Calu3 (cell line): ENCODE results near the gene C17orf78. TPM values are rescaled to one million over a fixed set of nuclear protein-coding genes. Genes with fewer than 3 reads are reported as not detected.

Experiments
- BruUV-seq: library from RNA; stranded (reverse); fragments of 400-500 nt; replicated peaks from 2 replicates; lab custom pipeline; 2021; lab: Mats Ljungman, UMichigan
- CTCF ChIA-PET: fragments of 300-600 bp; sonication (Branson Sonifier 250); formaldehyde crosslinking; loops from one replicate; lab custom pipeline; 2022; ENCODE audit warnings: antibody characterized with exemption; lab: Charles Lee
- DNase-seq: peaks from one replicate; pipeline ENCODE4 v3.0.0; 2022
- H3K27ac Mint-ChIP-seq: one replicate; pipeline ENCODE4 v1.8.0; 2022; ENCODE audit warnings: mixed read lengths; ENCODE audit not compliant: unreplicated experiment
- H3K27me3 Mint-ChIP-seq: one replicate; pipeline ENCODE4 v1.8.0; 2022; ENCODE audit warnings: mixed read lengths; ENCODE audit not compliant: unreplicated experiment
- H3K36me3 Mint-ChIP-seq: one replicate; pipeline ENCODE4 v1.8.0; 2022; ENCODE audit warnings: mild to moderate bottlenecking, moderate library complexity, mixed read lengths; ENCODE audit not compliant: insufficient read depth, unreplicated experiment
- H3K4me1 Mint-ChIP-seq: one replicate; pipeline ENCODE4 v1.8.0; 2022; ENCODE audit warnings: mild to moderate bottlenecking, low read depth, mixed read lengths; ENCODE audit not compliant: unreplicated experiment
- H3K4me3 Mint-ChIP-seq: one replicate; pipeline ENCODE4 v1.8.0; 2022; ENCODE audit warnings: mild to moderate bottlenecking, low read depth, moderate library complexity, mixed read lengths; ENCODE audit not compliant: unreplicated experiment
- H3K9me3 Mint-ChIP-seq: one replicate; pipeline ENCODE4 v1.8.0; 2022; ENCODE audit warnings: low read depth, mixed read lengths; ENCODE audit not compliant: unreplicated experiment
- CTCF ChIP-seq: fragments of 200-600 bp; IDR thresholded peaks from one replicate; pipeline ENCODE4 v1.8.0; 2022; ENCODE audit warnings: antibody characterized with exemption; ENCODE audit not compliant: unreplicated experiment
- intact Hi-C: fragments of 100-400 bp; cut with micrococcal nuclease; formaldehyde crosslinking; loops from one replicate; pipeline ENCODE4 v1.10.0; 2022; ENCODE audit not compliant: unreplicated experiment
- total RNA-seq: library from RNA; stranded (reverse); gene quantifications from 2 replicates; pipeline ENCODE4 v1.2.3, GENCODE V29; 2022

Gene C17orf78
- total RNA-seq, 1 experiment from 2014 or later, result not detected

GRCh38 chr17:37358098-37358829 is 17.5 kb upstream of the C17orf78 start:
- Mint-ChIP-seq H3K4me3 (peak overlapping the region; percentile 100), H3K36me3 (peaks cover 60% of the 10 kb centered on the region), H3K9me3 (no peaks in the 10 kb centered on the region), H3K27ac (peak overlapping the region; percentile 90), H3K27me3 (no peaks in the 10 kb centered on the region), H3K4me1 (peaks cover 45% of the 10 kb centered on the region)
- no TSS peak for BruUV-seq
- DNase-seq, result peak; percentile 86
- CTCF ChIA-PET, result interaction anchor here (0.5 to 7.3 kb wide), 25 partner anchors 8 to 1841 kb away, joined by 3 to 98 read pairs (median 4); partner anchors contain the start of genes C17orf78 and SYNRG
- intact Hi-C loops, result no loop called here
- no peak for TF ChIP-seq CTCF

DNA sequence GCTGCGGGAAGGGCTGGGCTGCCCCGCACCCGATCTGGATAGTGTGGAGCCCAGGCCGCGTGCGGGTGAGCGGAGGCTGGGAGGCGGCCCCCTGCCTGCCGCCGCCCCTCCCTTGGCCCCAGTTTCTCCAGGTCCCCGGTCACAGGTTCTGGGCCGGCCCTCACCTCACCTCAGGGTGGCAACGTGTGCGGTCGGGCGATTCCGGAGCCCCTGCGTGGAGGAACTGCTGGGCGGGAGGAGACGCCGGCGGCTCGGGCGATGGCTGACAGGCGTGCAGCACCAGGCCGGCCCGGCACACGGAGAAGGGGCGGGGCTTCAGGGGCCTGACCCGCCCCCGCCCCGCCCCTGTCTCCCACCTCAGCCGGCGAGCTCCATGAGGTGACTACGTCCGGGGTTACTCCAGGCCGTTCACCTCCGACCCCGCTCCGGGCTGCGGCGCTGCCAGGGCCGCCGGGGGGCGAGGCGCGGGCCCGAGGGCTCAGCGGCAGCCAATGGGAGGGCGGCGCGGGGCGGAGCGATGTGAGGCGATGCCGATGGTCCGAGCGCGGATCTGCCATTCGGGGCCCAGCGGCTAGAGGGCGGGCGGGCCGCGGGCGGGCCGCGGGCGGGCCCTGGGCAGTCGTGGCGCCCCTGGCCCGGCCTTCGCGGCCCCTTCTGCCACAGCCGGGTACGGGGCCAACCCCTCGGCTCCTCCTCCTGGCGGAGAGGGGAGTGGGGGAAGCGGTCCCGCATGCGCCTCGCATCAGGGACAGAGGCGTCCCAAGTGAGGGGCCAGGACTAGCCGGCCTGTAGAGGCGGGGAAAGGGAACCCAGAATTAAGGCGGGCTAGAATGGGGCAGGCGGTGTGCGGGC is 16.7 kb upstream of the C17orf78 start:
- H3K4me3 Mint-ChIP-seq, result peak overlapping the region; percentile 100
- TF ChIP-seq CTCF, result peak; percentile 97
- CTCF ChIA-PET, result interaction anchor here (0.5 to 7.3 kb wide), 30 partner anchors 8 to 1840 kb away, joined by 3 to 98 read pairs (median 4); partner anchors contain the start of genes C17orf78 and SYNRG
- intact Hi-C loops, result no loop called here
- DNase-seq, result peak; percentile 100
- no TSS peak for BruUV-seq
- H3K36me3 Mint-ChIP-seq, result peaks cover 53% of the 10 kb centered on the region
- no peaks in the 10 kb centered on the region for H3K9me3 Mint-ChIP-seq
- peak overlapping the region; percentile 90 for H3K27ac Mint-ChIP-seq
- H3K27me3 Mint-ChIP-seq, result no peaks in the 10 kb centered on the region
- peaks cover 45% of the 10 kb centered on the region for H3K4me1 Mint-ChIP-seq

DNA sequence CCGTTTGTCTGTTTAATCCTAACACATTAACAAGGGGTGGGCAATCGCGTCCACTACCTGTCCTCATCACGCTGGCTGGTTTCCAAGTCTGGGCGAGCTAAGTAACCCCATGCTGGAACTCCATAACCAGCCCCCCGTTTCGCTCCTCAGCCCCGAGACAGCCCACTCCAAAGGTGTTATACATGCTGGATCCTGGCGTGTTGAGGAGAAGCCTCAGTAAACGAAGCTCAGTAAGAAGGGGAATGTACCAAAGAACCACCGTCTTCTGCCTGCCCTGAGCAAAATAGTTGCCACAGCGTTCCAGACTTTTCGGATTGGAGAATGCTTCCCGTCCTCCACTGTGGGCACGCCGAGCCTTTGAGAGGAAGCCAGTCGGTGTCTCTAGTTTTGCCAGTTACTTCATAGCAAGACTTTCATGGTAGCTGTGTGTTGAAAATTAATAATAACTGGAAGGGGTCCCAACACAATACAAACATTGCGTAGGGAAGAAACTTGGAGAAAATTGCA is 16.1 kb upstream of the C17orf78 start:
- H3K27ac Mint-ChIP-seq, result peak overlapping the region; percentile 90
- no peaks in the 10 kb centered on the region for H3K9me3 Mint-ChIP-seq
- H3K4me1 Mint-ChIP-seq, result peaks cover 45% of the 10 kb centered on the region
- H3K36me3 Mint-ChIP-seq, result peaks cover 49% of the 10 kb centered on the region
- intact Hi-C loops, result loop anchor here (5.0 kb wide), 1 partner anchor 38 kb away; no protein-coding TSS in a partner anchor
- BruUV-seq, result TSS peak; percentile 82
- H3K4me3 Mint-ChIP-seq, result peak overlapping the region; percentile 100
- CTCF ChIA-PET, result interaction anchor here (0.5 to 7.3 kb wide), 12 partner anchors 8 to 1623 kb away, joined by 3 to 98 read pairs (median 7); no protein-coding TSS in a partner anchor
- no peaks in the 10 kb centered on the region for H3K27me3 Mint-ChIP-seq
- no peak for TF ChIP-seq CTCF
- no peak for DNase-seq

- H3K36me3 Mint-ChIP-seq, result peaks cover 41% of the 10 kb centered on the region
- DNase-seq, result peak; percentile 37
- no peaks in the 10 kb centered on the region for H3K9me3 Mint-ChIP-seq
- intact Hi-C loops, result loop anchor here (5.0 kb wide), 1 partner anchor 37 kb away; no protein-coding TSS in a partner anchor
- H3K27ac Mint-ChIP-seq, result peak overlapping the region; percentile 90
- BruUV-seq, result no TSS peak
- no peak for TF ChIP-seq CTCF
- no peak overlapping the region for H3K4me3 Mint-ChIP-seq
- H3K27me3 Mint-ChIP-seq, result no peaks in the 10 kb centered on the region
- CTCF ChIA-PET, result interaction anchor here (0.6 to 7.3 kb wide), 7 partner anchors 10 to 116 kb away, joined by 3 to 98 read pairs (median 3); no protein-coding TSS in a partner anchor
- H3K4me1 Mint-ChIP-seq, result peaks cover 45% of the 10 kb centered on the region
Observed at GRCh38 chr17:37360632-37361031, 15.2 kb upstream of the C17orf78 start.
